ENCODE results near the gene PPFIA2.

DNA sequence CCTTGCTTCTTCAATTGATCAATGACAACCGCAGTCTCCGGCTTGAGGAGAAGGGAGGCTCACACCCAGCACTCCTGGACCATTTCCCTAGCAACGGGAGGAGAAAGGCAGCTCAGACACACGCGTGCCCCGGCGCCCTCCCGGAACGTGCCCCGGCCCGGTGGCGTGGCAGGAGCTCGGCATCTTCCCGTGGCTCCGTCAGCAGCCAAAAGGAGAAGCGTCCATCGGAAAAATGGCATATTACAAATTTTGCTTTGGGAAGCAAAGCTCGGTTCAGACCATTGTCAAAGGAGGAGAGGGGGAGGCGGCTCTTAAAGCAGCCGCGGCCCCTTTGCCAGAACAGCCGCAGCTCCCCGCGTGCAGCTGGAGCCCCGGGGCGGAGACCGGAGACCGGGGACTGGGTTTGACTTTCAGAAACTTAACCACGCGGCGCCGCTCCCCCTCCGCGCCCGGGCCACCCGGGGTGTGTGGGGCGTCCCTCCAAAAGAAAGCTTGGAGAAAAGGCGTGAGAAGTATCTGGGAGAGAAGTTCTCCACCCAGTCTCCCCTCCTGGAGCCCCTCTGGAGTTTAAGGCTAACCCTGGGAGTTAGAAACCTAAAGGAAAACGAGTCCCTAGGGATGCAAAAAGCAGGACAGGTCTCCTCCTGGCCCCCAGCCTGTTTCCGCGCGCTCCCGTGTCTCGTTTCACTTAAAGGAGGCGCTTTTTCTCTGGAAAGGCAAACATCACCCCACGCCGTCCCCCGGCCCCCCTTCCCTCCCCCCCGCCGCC, 545 bp downstream of the PPFIA2 start:
- TF ChIP-seq, protein P1, sequence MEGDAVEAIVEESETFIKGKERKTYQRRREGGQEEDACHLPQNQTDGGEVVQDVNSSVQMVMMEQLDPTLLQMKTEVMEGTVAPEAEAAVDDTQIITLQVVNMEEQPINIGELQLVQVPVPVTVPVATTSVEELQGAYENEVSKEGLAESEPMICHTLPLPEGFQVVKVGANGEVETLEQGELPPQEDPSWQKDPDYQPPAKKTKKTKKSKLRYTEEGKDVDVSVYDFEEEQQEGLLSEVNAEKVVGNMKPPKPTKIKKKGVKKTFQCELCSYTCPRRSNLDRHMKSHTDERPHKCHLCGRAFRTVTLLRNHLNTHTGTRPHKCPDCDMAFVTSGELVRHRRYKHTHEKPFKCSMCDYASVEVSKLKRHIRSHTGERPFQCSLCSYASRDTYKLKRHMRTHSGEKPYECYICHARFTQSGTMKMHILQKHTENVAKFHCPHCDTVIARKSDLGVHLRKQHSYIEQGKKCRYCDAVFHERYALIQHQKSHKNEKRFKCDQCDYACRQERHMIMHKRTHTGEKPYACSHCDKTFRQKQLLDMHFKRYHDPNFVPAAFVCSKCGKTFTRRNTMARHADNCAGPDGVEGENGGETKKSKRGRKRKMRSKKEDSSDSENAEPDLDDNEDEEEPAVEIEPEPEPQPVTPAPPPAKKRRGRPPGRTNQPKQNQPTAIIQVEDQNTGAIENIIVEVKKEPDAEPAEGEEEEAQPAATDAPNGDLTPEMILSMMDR (conservative IDR thresholded peaks at IDR 0.05) = no peak
- no peak for TF ChIP-seq EZH2 (IDR thresholded peaks at IDR 0.05; ENCODE audit: low read depth)

All from PC-9 (cell line).